ENCODE results near the gene CFAP300.

CFAP300 gene

GRCh38 chr11:102047305-102047924, at the start of gene CFAP300:
Gene CFAP300 (plus strand): TSS chr11:102047437. CDS start chr11:102047471, 34 bp downstream.
- DNase-seq: peak; percentile 8 to 45

GRCh38 chr11:102001657-102002338, 45.4 kb upstream of the CFAP300 start:
- no peak for DNase-seq

- DNase-seq: no peak
Measured at GRCh38 chr11:102004220-102004619, 43.0 kb upstream of the CFAP300 start.

DNA sequence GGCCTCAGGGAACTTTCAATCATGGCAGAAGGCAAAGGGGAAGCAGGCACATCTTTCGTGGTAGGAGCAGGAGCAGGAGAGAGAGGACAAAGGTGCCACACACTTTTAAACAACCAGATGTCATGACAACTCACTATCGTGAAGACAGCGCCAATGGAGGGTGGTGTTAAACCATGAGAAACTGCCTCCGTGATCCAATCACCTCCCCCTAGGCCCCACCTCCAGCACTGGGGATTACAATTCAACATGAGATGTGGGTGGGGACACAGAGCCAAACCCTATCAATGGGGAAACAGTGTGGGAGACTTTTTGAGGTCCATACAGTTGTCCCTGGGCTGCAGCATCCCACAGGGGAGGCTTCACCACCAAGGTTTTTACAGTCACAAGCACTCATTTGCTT, 41.9 kb upstream of the CFAP300 start:
- no peak for DNase-seq

DNA sequence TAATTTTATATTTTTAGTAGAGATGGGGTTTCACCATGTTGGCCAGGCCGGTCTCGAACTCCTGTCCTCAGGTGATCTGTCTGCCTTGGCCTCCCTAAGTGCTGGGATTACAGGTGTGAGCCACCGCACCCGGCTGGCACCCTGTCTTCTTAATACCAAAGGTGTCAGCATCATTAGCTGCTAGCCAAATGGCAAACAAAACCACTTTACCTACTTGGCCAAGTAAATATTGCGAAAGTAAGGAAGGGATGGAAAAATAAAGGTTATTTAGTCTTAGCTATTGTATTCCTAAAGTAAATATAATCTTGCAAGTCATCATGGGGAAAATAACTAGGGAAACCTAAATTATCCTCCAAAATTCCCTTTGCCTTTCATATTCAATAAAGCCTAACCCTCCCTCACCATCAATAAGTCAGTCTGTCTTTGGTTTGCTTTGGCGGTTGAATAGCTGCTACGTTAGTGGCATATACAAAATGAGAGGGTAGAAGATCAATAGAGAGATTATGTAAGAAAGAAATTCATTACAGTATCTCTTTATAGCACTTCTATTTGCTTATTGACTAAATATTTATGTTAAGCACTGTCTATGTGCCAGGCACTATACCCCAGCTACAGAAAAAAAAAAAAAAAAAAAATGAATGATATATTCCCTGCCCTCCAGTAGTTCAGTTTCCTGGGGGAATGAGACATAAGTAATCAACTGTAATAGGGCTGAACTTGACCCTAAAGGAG, 40.2 kb upstream of the CFAP300 start:
- DNase-seq: no peak

DNA sequence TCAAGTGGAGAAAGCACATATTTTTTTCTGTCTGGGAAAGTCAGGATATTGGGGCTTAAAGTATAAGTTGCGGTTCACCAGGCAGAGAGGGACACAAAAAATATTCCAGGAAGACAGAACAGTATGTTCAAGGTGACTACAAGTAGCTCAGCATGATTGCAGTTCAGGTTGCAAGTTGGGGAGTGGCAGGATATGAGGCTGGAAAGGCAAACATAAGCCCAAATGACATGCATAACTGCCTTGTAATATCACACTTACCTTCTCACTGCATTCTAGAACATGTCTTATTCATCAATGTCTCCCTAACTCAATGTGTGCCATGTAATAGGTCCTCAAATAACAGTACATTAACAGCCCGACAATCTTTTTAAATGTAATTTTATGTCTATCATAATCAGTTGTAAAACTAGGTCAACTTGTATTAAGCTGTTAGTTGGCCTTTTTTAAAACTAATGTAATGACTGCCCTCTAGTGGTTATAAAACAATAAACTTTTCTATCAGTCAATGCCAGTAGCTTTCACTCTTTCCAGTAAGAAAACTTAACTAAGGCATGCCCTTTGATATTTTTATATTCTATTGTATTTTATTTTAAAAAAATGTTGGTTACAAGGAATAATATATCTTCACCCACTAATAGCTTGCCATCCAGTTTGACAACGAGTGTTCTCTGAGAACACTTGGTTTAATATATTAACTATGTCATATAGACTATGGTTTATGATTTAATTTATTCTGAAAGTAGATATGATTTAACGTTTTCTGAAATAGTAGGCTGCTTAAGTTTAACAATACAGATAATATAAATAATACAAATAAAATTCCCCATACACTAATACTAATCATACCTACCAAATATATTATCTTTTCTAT, 39.4 kb upstream of the CFAP300 start:
- peak in 1 of 2 donors; percentile 80 for DNase-seq

DNA sequence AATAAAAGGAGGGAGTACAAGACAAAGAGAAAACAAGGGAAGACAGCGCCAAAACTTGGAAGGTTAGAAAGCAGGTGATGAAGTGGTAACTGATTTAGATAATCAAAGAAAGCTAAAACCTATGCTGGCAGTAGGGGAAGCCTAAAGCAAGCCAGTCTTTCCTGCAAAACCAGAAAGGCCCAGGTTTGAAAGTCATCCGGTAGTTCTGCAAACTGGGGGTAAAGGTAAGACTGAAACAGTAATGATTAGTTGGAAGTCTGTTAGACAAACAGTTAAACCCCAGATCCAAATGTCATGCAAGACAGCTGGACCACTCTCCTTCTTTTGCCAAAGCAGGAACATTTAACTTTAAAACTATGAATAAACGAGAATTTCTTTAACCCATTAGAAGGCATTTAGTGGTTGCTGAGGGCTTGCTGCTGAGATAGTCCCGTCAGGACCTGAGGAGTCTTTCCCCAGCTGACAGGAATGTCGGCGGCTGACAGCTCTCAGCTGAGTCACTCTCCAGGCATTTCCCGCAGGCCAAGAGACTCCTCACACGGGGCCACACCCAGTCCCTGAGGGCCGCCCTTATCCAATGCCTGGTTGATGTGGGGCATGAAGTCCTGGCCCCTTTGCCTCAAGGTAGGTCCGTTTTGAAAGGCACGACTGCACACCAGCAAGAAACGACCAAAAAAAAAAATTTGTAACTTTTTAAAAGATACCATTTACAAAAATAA, 36.3 kb upstream of the CFAP300 start:
- no peak for DNase-seq

DNA sequence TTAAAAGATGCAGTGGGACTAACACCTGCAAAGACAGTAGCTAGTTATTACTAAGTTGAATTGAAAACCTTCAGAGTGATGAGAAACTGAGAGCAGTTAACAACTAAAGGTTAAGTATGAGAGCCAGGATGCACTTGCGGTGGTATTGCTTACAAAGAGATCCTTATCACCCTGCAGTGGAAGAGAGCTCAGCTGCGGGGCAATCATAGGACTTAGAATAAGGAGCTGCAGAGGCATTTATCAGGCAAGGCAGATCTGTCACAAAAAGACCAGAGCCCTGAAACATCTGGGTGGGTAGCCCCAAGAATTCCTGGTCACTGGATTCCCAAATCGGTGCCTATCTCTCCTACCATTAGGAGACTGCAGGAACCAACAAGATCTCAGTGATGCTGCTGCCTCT, 34.3 kb upstream of the CFAP300 start:
- DNase-seq: no peak

- DNase-seq: no peak
Measured at GRCh38 chr11:102014756-102015155, 32.5 kb upstream of the CFAP300 start.

DNA sequence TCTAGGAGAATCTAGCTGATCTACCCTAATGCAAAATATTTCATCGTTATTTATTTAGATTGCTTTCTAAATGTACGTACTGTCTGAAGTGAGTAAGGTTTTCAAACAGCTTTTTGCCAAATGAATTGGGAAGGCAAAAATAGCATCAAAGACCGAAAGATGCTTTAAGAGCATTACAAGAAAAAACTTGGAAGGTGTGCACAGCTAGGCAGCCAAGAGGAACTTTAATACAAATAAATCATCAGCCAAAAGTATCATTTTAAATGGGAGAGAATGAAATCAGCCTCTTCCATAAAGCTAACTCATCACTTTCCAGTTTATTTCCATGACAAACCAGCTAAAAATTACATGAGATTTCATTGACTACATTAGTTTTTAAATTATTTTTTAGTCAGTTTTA, 30.2 kb upstream of the CFAP300 start:
- DNase-seq: no peak

DNA sequence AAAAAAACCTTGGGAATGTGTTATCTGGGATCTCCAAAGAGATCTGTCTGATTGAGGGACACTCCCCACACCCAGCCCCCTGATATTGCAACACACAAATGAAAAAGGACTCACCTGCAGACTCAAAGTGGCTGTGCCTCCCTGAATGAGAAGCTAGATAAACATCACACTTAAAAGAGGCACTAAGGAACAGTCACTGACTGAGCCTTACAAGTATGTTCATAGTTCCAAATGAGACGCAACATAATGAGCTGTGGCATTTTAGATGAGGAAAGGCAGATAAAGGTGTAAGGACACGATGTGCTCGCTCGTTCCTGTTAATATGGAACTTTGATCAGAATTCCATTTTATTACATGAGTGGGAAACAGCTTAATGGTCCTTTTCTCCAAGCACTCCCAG, 21.0 kb upstream of the CFAP300 start:
- DNase-seq: no peak

- no peak for DNase-seq
Measured at GRCh38 chr11:102026959-102027358, 20.3 kb upstream of the CFAP300 start.

GRCh38 chr11:102036757-102037156, 10.5 kb upstream of the CFAP300 start:
- DNase-seq: no peak

GRCh38 chr11:102046841-102047240, 396 bp upstream of the CFAP300 start:
- DNase-seq: no peak

GRCh38 chr11:102050927-102051575, 3.8 kb downstream of the CFAP300 start:
- DNase-seq: no peak

GRCh38 chr11:102061276-102061675, 14.0 kb downstream of the CFAP300 start:
- no peak for DNase-seq

GRCh38 chr11:102062106-102062505, 14.9 kb downstream of the CFAP300 start:
- DNase-seq: no peak

DNA sequence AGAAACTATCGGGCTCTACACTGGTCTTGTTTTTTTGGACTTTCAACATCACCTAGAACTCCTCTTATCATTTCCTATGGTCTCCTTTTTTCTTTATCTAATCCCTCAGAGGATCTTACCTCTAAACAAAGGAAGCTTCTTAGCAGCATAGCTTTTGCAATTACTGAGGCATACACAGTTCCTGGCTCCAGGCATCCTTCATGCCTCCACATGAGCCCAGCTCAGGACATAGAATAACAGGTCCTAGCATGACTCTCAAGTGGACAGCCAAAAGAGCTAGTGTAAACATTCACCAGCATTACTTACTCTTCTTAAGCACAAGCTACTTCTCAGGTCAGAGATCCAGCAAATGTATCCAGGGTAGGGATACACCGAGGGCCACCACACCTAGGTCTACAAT, 17.1 kb downstream of the CFAP300 start:
- no peak for DNase-seq

DNA sequence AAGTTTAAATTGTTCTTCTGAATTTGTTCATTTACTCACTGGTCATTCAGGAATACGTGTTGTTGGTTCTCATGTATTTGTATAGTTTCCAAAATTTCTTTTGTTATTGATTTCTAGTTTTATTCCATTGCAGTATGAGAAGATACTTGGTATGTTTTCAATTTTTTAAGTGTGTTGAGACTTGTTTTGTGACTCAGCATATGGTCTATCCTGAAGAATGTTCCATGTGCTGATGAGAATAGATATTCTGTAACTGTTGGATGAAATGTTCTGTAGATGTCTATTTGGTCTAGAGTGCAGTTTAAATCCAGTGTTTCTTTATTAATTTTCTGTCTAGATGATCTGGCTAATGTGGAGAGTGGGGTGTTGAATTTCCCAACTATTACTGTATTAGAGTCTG, 23.5 kb downstream of the CFAP300 start:
- DNase-seq: no peak

DNA sequence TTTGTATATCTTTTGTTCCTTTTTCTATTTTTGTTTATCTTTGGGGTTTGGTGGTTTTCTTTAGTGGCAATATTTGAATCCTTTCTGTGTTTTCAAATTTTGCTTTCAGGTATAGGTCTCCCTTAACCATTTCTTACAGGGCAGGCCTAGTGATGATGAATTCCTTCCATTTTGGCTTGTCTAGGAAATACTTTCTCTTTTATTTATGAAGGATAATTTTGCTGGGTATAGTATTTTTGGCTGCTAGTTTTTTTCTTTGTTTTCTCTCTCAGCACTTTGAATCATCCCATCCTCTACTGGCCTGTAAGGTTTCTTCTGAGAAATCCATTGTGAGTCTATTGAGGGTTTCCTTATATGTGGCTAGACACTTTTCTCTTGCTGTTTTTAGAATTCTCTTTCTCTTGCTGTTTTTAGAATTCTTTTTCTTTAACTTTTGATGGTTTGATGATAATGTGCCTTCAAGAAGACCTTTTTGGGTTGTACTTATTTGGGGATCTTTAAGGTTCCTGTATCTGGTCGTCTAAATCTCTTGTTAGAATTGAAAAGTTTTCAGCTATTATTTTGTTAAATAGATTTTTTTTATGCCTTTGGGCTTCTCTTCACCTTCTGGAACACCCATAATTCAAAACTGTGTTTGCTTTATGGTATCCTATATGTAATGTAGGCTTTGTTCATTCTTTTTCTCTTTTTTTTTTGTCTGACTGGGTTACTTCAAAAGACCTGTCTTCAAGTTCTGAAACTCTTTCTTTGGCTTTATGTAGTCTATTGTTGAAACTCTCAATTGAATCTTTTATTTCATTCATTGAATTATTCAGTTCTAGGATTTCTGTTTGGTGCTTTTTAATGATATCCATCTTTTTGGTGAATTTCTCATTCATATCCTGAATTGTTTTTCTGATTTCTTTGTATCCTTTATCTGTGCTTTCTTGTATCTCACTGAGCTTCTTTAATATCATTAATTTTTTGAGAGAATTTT, 24.5 kb downstream of the CFAP300 start:
- no peak for DNase-seq

DNA sequence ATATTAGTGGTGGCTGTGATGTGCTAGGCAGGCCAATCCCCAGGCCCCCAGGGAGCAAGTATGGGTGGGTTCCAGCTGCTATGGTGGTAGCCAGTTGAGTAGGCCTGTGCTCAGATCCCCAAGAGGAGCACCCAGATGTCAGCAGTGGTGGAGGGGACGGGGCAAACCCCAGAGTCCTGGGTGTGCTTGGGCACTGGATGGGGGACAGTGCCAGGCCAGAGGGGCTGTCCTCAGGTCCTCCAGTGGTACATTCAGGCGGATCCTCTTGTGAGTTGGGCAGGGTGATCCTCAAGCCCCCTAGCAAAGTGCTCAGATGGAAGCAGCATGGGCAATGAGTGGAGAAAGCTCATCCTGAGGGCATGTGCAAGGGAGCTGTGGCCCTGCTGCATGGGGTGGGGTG, 26.0 kb downstream of the CFAP300 start:
- no peak for DNase-seq
